Liver (tissue), 9 donors: ENCODE results near the gene WDR37. TPM values are rescaled to one million over a fixed set of nuclear protein-coding genes. Genes with fewer than 3 reads are reported as not detected.

Source experiments
- DNase-seq: peaks from one replicate; pipeline ENCODE4 v3.0.0-alpha.2; 2017; ENCODE audit warnings: low spot score
- H3K27ac ChIP-seq, 2 donors: one replicate each; pipeline ENCODE4 v1.7.0; 2013; ENCODE audit warnings: inconsistent platforms in 2 of 2, low read length in 2 of 2, control low read depth in 1 of 2, low read depth in 1 of 2, mild to moderate bottlenecking in 1 of 2
- H3K27me3 ChIP-seq, 4 donors: one replicate each; pipeline versions ENCODE4 v1.6.1 to v1.7.0; 2013; ENCODE audit warnings: low read length in 3 of 4, inconsistent platforms in 1 of 4, mild to moderate bottlenecking in 1 of 4, moderate library complexity in 1 of 4; ENCODE audit not compliant: control insufficient read depth in 4 of 4, insufficient read depth in 4 of 4
- H3K36me3 ChIP-seq, 4 donors: one replicate each; pipeline versions ENCODE4 v1.6.1 to v1.7.0; 2013; ENCODE audit warnings: low read length in 3 of 4, mild to moderate bottlenecking in 3 of 4, low read depth in 1 of 4, moderate library complexity in 1 of 4; ENCODE audit not compliant: control insufficient read depth in 4 of 4, insufficient read depth in 3 of 4
- H3K4me1 ChIP-seq, 4 donors: one replicate each; pipeline versions ENCODE4 v1.6.1 to v1.7.0; 2013; ENCODE audit warnings: low read length in 3 of 4, mild to moderate bottlenecking in 3 of 4, moderate library complexity in 1 of 4; ENCODE audit not compliant: control insufficient read depth in 4 of 4, insufficient read depth in 4 of 4
- H3K4me3 ChIP-seq, 3 donors: one replicate each; pipeline versions ENCODE4 v1.6.1 to v1.7.0; 2013; ENCODE audit warnings: low read length in 3 of 3, control low read depth in 1 of 3, low read depth in 1 of 3, mild to moderate bottlenecking in 1 of 3
- H3K9ac ChIP-seq, 2 donors: one replicate each; pipeline ENCODE4 v1.7.0; 2013; ENCODE audit warnings: low read length in 2 of 2, mild to moderate bottlenecking in 2 of 2, moderate library complexity in 2 of 2, control low read depth in 1 of 2, low read depth in 1 of 2
- H3K9me3 ChIP-seq, 4 donors: one replicate each; pipeline versions ENCODE4 v1.6.1 to v1.7.0; 2013; ENCODE audit warnings: low read length in 3 of 4; ENCODE audit not compliant: control insufficient read depth in 4 of 4
- ATF3 ChIP-seq: IDR thresholded peaks from 2 replicates; pipeline ENCODE4 v1.6.1; 2016; ENCODE audit warnings: antibody characterized with exemption
- EGR1 ChIP-seq, 2 donors: IDR thresholded peaks; 2 replicates each; pipeline ENCODE4 v1.6.1; 2016 to 2018; ENCODE audit warnings: antibody characterized with exemption in 2 of 2, low read depth in 2 of 2
- HNF4A ChIP-seq, 2 donors: conservative IDR thresholded peaks; 2 replicates each; pipeline ENCODE4 v1.6.1; 2016; ENCODE audit warnings: antibody characterized with exemption in 2 of 2, mild to moderate bottlenecking in 2 of 2
- HNF4G ChIP-seq: IDR thresholded peaks from 2 replicates; pipeline ENCODE4 v1.6.1; 2016; ENCODE audit warnings: antibody characterized with exemption
- JUND ChIP-seq, 2 donors: IDR thresholded peaks; 2 replicates each; pipeline ENCODE4 v1.6.1; 2016; ENCODE audit warnings: antibody characterized with exemption in 2 of 2
- NR2F2 ChIP-seq: IDR thresholded peaks from 2 replicates; pipeline ENCODE4 v1.6.1; 2016; ENCODE audit warnings: antibody characterized with exemption
- RAD21 ChIP-seq, 2 donors: IDR thresholded peaks; 2 replicates each; pipeline ENCODE4 v1.6.1; 2016; ENCODE audit warnings: antibody characterized with exemption in 2 of 2, mild to moderate bottlenecking in 2 of 2
- RXRA ChIP-seq, 2 donors: IDR thresholded peaks; 2 replicates each; pipeline ENCODE4 v1.6.1; 2017 to 2018; ENCODE audit warnings: antibody characterized with exemption in 2 of 2, mild to moderate bottlenecking in 1 of 2
- SP1 ChIP-seq: IDR thresholded peaks from 2 replicates; pipeline ENCODE4 v1.6.1; 2018; ENCODE audit warnings: antibody characterized with exemption, mild to moderate bottlenecking
- YY1 ChIP-seq: IDR thresholded peaks from 2 replicates; pipeline ENCODE4 v1.6.1; 2016; ENCODE audit warnings: antibody characterized with exemption, mild to moderate bottlenecking
- ZBTB33 ChIP-seq: IDR thresholded peaks from 2 replicates; pipeline ENCODE4 v1.6.1; 2016; ENCODE audit warnings: antibody characterized with exemption
- WGBS: extraction: QIAGEN DNeasy Blood & Tissue Kit; methylation state at CpG from one replicate; pipeline ENCODE4 v1.1.7; 2013; 5-methylcytosine and 5-hydroxymethylcytosine counted together
- polyA plus RNA-seq, 2 donors: library from polyadenylated mRNA; stranded (reverse) in 1 of 2; unstranded in 1 of 2; fragments of 200-250 nt in 1 of 2; fragments of >200 nt in 1 of 2; fragmentation: Nextera tagmentation in 1 of 2; extraction: Ambion mirVana in 1 of 2; gene quantifications; one replicate each; pipeline versions ENCODE4 v1.2.1 to v1.2.3, GENCODE V29; 2013 to 2015
- total RNA-seq, 2 donors: library from RNA; depleted of rRNA; stranded (reverse); fragments of >200 nt; gene quantifications; one replicate each; pipeline ENCODE4 v1.2.3, GENCODE V29; 2014
- TF ChIP-seq, protein P1 (sequence below): IDR thresholded peaks from 2 replicates; pipeline ENCODE4 v1.6.1; 2016; ENCODE audit warnings: antibody characterized with exemption
- TF ChIP-seq, protein P2 (sequence below): fragments of 150-350 bp; IDR thresholded peaks from 2 replicates; pipeline ENCODE4 v1.5.1; 2017; ENCODE audit warnings: improper control_type of control experiment, low read depth, low read length; ENCODE audit not compliant: missing input control
- TF ChIP-seq, protein P3 (sequence below): IDR thresholded peaks from 2 replicates; pipeline ENCODE4 v1.6.1; 2016; ENCODE audit warnings: antibody characterized with exemption, mild to moderate bottlenecking
- donor health status: healthy.
- donor health status: healthy.
- donor health status: healthy.
- donor health status: healthy.
- donor health status: healthy.

WDR37 gene
- total and polyA plus RNA-seq, 4 donors: 3.6 to 12.1 (median 5.6) TPM

DNA sequence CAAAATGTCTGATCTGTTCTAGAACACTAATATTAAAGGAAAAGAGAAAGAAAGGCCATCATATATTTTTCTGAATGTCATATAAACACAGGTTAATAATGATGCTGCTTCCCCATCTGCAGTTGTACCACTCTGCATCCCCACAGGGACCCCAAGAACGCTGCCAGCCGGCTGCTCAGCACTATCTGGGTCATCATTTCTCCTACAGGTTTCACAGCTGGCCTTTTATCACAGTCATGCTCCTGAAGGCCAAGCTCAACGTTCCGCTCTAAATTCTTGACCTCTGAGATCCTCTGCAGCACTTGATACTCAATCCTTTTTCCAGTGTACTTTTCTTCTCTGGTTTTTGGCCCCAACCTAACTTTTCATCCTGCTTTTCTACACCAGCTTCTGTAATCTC, 12.0 kb upstream of the WDR37 start:
- H3K9ac ChIP-seq: no peak overlapping the region
- no peak overlapping the region for H3K4me3 ChIP-seq

GRCh38 chr10:1044964-1045363, 11.2 kb upstream of the WDR37 start:
- TF ChIP-seq EGR1 (IDR thresholded peaks at IDR 0.05; ENCODE audit: low read depth in 2 of 2) (no peak), ZBTB33 (no peak), JUND (IDR thresholded peaks at IDR 0.05) (no peak), RXRA (IDR thresholded peaks at IDR 0.05) (no peak), HNF4G (no peak), YY1 (no peak)
- TF ChIP-seq, protein P1, sequence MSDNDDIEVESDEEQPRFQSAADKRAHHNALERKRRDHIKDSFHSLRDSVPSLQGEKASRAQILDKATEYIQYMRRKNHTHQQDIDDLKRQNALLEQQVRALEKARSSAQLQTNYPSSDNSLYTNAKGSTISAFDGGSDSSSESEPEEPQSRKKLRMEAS: no peak
- peaks cover 0 to 30% (median 12%) of the 10 kb centered on the region in 4 donors for H3K4me1 ChIP-seq
- no peaks in the 10 kb centered on the region for H3K27me3 ChIP-seq
- H3K9me3 ChIP-seq: no peaks in the 10 kb centered on the region
- WGBS: 74% methylated on average over 4 of the region's 4 CpGs
- peak overlapping the region; percentile 58 to 59 for H3K27ac ChIP-seq
- peaks cover 4 to 32% (median 27%) of the 10 kb centered on the region in 4 donors for H3K36me3 ChIP-seq
- no peak for DNase-seq
- no peak overlapping the region for H3K4me3 ChIP-seq
- H3K9ac ChIP-seq: no peak overlapping the region

More for the DNA sequence above, 12.0 kb upstream of the WDR37 start:
- H3K4me1 ChIP-seq: peaks cover 0 to 26% (median 12%) of the 10 kb centered on the region in 4 donors
- no peaks in the 10 kb centered on the region for H3K27me3 ChIP-seq
- WGBS: 77% methylated on average over 4 of the region's 4 CpGs
- peak overlapping the region; percentile 58 to 59 for H3K27ac ChIP-seq
- H3K9me3 ChIP-seq: no peaks in the 10 kb centered on the region
- no peak for DNase-seq
- TF ChIP-seq, protein P2, sequence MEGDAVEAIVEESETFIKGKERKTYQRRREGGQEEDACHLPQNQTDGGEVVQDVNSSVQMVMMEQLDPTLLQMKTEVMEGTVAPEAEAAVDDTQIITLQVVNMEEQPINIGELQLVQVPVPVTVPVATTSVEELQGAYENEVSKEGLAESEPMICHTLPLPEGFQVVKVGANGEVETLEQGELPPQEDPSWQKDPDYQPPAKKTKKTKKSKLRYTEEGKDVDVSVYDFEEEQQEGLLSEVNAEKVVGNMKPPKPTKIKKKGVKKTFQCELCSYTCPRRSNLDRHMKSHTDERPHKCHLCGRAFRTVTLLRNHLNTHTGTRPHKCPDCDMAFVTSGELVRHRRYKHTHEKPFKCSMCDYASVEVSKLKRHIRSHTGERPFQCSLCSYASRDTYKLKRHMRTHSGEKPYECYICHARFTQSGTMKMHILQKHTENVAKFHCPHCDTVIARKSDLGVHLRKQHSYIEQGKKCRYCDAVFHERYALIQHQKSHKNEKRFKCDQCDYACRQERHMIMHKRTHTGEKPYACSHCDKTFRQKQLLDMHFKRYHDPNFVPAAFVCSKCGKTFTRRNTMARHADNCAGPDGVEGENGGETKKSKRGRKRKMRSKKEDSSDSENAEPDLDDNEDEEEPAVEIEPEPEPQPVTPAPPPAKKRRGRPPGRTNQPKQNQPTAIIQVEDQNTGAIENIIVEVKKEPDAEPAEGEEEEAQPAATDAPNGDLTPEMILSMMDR: no peak
- TF ChIP-seq, protein P1: no peak
- TF ChIP-seq RXRA (IDR thresholded peaks at IDR 0.05): no peak
- TF ChIP-seq SP1: no peak
- TF ChIP-seq, protein P3, sequence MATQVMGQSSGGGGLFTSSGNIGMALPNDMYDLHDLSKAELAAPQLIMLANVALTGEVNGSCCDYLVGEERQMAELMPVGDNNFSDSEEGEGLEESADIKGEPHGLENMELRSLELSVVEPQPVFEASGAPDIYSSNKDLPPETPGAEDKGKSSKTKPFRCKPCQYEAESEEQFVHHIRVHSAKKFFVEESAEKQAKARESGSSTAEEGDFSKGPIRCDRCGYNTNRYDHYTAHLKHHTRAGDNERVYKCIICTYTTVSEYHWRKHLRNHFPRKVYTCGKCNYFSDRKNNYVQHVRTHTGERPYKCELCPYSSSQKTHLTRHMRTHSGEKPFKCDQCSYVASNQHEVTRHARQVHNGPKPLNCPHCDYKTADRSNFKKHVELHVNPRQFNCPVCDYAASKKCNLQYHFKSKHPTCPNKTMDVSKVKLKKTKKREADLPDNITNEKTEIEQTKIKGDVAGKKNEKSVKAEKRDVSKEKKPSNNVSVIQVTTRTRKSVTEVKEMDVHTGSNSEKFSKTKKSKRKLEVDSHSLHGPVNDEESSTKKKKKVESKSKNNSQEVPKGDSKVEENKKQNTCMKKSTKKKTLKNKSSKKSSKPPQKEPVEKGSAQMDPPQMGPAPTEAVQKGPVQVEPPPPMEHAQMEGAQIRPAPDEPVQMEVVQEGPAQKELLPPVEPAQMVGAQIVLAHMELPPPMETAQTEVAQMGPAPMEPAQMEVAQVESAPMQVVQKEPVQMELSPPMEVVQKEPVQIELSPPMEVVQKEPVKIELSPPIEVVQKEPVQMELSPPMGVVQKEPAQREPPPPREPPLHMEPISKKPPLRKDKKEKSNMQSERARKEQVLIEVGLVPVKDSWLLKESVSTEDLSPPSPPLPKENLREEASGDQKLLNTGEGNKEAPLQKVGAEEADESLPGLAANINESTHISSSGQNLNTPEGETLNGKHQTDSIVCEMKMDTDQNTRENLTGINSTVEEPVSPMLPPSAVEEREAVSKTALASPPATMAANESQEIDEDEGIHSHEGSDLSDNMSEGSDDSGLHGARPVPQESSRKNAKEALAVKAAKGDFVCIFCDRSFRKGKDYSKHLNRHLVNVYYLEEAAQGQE: no peak
- no peak for TF ChIP-seq JUND (IDR thresholded peaks at IDR 0.05)
- TF ChIP-seq RAD21 (IDR thresholded peaks at IDR 0.05): no peak
- no peak for TF ChIP-seq NR2F2
- TF ChIP-seq HNF4A (conservative IDR thresholded peaks at IDR 0.05): no peak
- no peak for TF ChIP-seq ATF3
- peaks cover 5 to 36% (median 29%) of the 10 kb centered on the region in 4 donors for H3K36me3 ChIP-seq
